Suprapubic skin (tissue), 4 donors: ENCODE measurements around the gene HOXB2.
A peak's percentile ranks its signal among the peaks of the same experiment; 100 is the strongest.

ENCODE experiments used
- POLR2A ChIP-seq, 2 donors: fragments of 450-650 bp; IDR thresholded peaks; one replicate each; pipeline ENCODE4 v1.6.1; 2017; ENCODE audit warnings: antibody characterized with exemption in 2 of 2, mild to moderate bottlenecking in 2 of 2, moderate library complexity in 2 of 2
- POLR2AphosphoS5 ChIP-seq, 3 donors: sonication (generic); formaldehyde crosslinking; IDR thresholded peaks; one replicate each; pipeline ENCODE4 v1.6.1; 2017; ENCODE audit warnings: antibody characterized with exemption in 3 of 3
- TF ChIP-seq, protein P1 (sequence below), 2 donors: fragments of 200-600 bp in 1 of 2; fragments of 450-650 bp in 1 of 2; sonication (generic) in 1 of 2; IDR thresholded peaks; one replicate each; pipeline ENCODE4 v1.5.1; 2016 to 2019; ENCODE audit warnings: antibody characterized with exemption in 2 of 2, mild to moderate bottlenecking in 1 of 2, moderate library complexity in 1 of 2

DNA sequence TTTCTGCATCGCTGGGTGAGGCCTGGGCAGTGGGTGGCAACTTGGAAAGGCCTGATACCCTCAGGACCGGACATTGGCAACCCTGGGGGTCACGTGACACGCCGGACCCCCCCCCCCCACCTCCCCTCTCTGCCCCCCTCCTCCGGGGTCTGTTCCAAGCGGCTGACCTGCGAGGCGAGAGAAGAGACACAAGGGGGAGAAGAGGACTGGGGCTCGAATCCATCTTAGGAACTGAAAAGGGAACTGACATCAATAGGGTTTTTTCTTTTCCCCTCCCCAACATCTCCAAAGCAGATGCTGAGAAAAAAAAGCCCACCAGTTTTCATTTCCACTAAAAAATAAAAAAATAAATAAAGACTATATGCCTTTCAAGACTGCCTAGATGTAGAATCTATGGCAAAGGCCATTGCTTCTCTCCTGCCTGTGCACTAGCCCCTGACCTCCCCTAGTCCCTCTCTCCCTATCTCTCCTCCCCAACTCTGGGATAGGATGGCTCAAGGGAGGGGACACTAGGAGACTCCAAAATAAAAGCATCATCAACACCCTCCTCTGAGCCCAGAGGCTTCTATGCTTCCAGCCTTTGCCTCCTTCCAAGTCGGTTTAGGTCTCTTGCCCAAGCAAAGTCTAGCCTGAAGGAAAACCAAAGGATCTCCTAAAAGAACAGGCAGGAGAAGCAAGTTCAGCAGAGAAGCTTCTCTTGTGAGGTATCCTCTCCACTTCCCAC is 7.7 kb upstream of the HOXB2 start:
- TF ChIP-seq, protein P1, sequence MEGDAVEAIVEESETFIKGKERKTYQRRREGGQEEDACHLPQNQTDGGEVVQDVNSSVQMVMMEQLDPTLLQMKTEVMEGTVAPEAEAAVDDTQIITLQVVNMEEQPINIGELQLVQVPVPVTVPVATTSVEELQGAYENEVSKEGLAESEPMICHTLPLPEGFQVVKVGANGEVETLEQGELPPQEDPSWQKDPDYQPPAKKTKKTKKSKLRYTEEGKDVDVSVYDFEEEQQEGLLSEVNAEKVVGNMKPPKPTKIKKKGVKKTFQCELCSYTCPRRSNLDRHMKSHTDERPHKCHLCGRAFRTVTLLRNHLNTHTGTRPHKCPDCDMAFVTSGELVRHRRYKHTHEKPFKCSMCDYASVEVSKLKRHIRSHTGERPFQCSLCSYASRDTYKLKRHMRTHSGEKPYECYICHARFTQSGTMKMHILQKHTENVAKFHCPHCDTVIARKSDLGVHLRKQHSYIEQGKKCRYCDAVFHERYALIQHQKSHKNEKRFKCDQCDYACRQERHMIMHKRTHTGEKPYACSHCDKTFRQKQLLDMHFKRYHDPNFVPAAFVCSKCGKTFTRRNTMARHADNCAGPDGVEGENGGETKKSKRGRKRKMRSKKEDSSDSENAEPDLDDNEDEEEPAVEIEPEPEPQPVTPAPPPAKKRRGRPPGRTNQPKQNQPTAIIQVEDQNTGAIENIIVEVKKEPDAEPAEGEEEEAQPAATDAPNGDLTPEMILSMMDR (IDR thresholded peaks at IDR 0.05) = no peak
- TF ChIP-seq POLR2A (IDR thresholded peaks at IDR 0.05) = no peak
- peak in 1 of 3 donors; percentile 14 for TF ChIP-seq POLR2AphosphoS5 (IDR thresholded peaks at IDR 0.05)
